Embryonic facial prominence (tissue), 1 donor: ENCODE measurements around the gene UNC5C.

Experiments
- DNase-seq: peaks from one replicate; pipeline ENCODE4 v3.0.0-alpha.2; 2016; ENCODE audit errors: extremely low spot score

UNC5C gene

GRCh38 chr4:95546866-95547714 is 1.7 kb downstream of the UNC5C start:
- DNase-seq = no peak

- no peak for DNase-seq
Measured at GRCh38 chr4:95546221-95546620, 2.6 kb downstream of the UNC5C start.

GRCh38 chr4:95545546-95545945 is 3.2 kb downstream of the UNC5C start:
- no peak for DNase-seq

DNA sequence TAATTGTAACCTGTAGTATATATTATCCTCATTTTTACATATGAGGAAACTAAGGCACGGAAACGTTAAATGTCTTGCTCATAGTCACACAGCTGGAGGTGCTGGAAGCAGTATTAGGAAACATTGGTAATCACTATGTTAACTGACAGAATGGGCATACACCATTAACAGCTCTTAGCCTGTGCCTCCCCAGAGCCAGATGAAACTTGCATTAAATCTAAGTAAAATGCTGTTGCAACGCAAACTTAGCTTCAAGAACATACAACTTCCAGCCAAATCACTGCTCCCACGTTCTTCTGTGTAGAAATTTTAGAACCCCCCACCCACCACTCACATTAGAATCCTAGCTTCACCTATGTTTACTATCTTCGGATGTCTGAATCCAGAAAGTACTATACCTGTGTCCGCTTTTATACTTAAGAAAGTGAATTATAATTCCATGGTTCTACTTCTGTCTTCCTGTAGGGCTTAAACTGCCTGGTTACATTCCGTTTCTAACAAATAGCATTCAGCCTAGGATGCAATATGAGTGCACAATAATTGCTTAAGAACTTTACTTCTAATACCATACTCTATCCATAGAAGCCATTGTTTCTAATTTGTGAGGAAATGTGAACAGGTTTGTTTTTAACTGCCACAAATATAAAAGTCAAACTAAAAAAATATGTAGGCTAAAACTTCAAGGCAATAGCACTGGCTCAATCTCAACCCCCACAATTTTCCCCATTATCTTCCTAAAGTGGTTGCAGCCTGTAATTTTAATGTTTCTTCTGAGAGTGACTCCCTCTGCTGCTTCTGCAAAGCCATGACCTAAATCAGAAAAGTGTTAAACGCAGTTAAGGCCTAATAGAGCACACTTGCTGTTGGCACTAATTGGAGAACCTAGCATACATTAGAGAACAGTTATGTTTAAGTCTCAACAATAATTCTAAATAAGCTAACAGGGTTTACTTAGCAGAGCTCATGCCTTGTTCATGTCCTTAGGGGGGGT is 4.4 kb downstream of the UNC5C start:
- DNase-seq = no peak

- DNase-seq = no peak
Measured at GRCh38 chr4:95541889-95542607, 6.7 kb downstream of the UNC5C start.

DNA sequence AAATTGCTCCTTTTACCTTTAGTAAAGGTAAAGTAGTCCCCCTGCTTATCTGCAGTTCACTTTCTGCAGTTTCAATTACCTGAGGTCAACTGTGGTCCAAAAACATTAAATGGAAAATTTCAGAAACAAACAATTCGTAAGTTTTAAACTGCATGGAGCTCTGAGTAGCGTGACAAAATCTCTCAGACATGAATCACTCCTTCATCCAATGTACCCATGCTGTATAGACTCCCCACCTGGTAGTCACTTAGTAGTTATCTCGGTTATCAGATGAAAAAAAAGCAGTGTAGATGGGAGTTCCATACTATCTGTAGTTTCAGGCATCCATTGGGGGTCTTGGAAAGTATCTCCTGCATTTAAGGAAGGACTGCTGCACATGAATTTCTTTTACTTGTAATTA is 7.7 kb downstream of the UNC5C start:
- DNase-seq = no peak

GRCh38 chr4:95540227-95540626 is 8.5 kb downstream of the UNC5C start:
- DNase-seq = no peak

DNA sequence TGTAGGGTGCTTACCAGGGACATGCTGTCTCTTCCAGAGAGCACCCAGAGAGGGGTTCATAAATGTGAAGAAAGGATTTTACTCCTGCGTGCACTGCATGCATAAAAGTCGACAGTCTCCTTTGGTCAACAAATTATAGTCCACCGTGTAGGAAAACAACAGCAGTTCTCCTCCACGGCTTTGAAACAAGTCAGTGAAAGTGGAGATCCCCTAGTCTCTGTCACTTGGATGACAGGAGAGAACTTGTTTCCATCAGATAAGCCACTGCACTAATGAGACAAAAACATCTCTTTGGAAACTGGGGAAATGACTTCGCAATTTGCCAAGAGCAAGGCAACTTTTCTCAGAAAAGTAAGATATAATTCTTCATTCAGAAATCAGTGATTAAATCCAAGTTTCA is 9.7 kb downstream of the UNC5C start:
- DNase-seq = no peak

DNA sequence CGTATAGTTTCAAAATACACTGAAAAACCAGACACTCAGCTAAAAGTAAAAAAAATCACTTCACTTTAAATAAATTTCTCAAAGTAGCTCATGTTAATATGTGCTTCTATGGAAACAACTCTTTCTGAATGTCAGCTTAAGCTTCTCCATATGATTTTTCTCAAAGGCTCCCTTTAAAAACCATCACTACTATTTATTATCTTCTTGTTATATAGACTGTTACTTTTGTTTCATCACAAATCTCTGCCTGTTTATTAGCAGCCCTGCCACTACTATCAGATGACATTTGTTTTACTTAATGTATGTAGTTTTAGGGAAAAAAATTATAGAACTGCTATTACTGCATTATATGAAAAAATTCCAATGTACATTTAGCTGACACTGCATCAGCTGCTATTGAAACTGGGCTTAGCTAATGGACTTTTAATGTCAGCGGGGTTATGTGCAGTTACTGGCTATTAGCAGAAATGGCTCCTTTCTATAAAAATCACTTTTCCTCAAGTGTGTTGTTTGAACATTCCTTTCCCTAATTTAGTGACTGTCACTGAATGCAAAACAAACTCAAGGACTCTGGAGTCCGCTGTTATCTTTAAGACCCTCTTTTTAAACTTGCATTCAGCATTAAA is 10.8 kb downstream of the UNC5C start:
- DNase-seq = no peak

DNA sequence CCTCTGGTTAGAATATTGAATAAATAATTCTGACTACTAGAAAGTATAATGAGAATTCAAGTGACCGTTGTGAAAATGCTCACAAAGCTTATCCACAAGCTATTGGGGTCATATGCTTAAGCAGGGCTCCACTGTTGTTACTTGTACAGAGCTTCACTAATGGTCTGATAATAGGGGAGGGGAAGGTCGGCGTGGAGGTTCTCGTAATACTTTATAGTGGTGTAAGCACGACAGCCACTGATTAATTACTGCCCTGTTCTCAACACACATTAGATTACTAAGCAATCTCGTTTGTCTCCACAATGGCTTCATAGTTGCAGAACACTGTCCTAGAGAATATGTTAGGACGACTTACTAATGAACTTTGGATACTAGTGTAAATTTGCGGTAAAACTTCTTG is 11.6 kb downstream of the UNC5C start:
- DNase-seq = no peak

- no peak for DNase-seq
Measured at GRCh38 chr4:95536650-95537049, 12.1 kb downstream of the UNC5C start.

- DNase-seq = no peak
Measured at GRCh38 chr4:95535180-95535579, 13.6 kb downstream of the UNC5C start.

DNA sequence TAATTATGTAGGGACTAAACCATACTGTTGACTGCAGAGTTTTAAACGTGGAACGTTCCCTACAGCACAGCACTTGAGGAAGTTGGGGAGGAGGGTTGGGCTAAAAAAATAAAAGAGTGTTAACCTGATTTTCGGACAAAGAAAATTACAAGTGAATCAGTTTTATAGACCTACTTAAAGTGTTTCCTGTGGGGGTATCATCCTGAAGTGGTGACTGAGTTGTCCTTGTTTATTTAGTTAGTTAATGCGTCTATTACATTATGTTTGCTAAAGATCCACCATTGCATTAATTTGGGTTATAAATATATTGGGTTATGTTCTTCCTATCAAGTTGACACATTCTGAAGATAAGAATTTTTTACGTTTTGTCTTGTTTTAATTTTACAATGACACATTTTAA is 14.7 kb downstream of the UNC5C start:
- DNase-seq = no peak

GRCh38 chr4:95533254-95533653 is 15.5 kb downstream of the UNC5C start:
- no peak for DNase-seq

- no peak for DNase-seq
Measured at GRCh38 chr4:95532305-95532704, 16.5 kb downstream of the UNC5C start.

DNA sequence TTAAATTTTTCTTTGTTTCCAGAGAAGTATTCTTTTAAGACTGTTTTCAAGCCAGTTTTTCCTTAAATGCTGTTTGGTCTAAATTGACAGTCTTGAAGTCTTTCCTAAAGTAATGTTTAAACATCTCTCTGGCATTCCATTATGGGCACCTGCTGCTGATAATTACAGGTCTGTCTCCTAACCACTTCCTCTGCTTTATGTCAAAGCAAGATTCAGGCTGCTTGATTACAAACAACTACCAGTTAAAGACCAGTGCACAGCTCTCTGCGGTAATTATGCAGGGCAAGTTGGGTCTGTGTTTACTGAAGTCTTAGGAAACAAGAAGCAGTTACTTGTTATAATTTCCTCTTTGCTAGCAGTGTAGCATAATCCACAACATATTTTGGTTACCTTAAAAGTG is 17.6 kb downstream of the UNC5C start:
- DNase-seq = no peak

GRCh38 chr4:95529946-95530345 is 18.8 kb downstream of the UNC5C start:
- DNase-seq = no peak

DNA sequence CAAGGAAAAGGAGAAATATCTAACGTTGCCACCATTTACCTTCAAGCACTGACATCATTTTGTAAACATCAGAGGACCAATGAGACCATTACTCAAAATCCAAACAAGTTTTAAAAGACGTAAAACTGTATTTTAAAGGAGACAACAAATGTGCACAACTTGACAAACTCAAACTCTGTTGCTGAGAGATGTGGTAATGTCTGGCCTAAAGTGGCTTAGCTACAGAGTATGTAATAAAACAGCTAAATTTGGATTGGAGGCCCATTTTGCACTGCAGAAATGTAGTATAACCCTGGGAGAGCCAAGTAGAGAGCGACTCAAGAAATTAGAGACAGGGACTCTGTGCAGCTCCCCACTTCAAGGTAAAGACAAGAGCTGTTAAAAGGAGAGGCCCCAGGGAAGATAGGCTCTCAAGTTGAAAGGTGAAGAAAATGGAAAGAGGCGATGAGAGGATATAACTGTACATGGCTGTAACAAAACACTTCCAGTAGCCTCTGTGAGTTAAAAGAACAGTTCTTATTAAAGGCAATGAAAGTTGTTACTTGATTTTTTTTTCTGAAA is 20.3 kb downstream of the UNC5C start:
- DNase-seq = no peak

DNA sequence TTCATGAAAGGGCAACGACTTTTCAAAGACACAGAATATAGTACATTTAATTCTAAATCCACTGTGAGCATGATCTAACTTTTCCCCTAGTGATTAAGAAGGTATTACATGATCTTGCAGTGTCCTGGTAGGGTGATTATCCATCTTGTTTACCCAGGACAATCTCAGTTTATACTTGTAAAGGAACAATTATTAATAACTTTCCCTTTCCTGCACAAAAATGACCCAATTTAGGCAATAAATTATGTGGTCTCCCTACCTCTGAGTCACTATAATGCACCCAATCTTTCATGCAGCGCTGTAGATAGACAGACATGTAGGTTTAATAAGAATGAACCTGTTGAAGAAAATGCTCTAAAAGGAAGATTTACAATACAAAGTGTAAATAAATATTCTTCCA is 22.7 kb downstream of the UNC5C start:
- no peak for DNase-seq

DNA sequence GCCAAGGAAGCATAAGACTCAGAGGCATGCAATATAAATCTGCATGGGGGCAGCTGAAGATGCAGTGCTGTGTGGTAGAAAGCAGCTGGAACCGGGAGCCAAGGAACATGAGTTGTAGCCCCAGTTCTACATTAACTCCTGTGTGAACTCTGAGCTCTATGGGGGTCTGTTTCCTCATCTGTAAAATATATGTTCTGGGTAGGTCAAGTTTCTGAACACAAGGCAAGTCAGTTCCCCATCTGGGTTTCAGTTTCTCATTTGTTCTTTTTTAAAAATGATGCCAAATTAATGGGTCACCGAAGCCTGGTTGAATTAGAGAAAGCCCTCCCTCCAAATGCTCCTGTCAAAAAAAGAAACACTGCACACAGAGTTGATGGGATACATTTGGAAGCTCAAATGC is 24.0 kb downstream of the UNC5C start:
- DNase-seq = no peak

- DNase-seq = no peak
Measured at GRCh38 chr4:95524184-95524583, 24.6 kb downstream of the UNC5C start.
